Panc1 (cell line): ENCODE data around the gene PEPD. TPM values are rescaled to one million over a fixed set of nuclear protein-coding genes. Genes with fewer than 3 reads are reported as not detected.

Experiments
- ATAC-seq: fragments of 200-7000 bp; cut with Tn5 transposase; 2 replicates; pipeline ENCODE4 v1.9.1; 2020; ENCODE audit warnings: mild to moderate bottlenecking, moderate library complexity
- BruUV-seq: library from RNA; stranded (reverse); fragments of 400-500 nt; replicated peaks from 2 replicates; lab custom pipeline; 2021; lab: Mats Ljungman, UMichigan
- CTCF ChIA-PET: fragments of 300-600 bp; sonication (Branson Sonifier 250); formaldehyde crosslinking; loops from one replicate; lab custom pipeline; 2022; ENCODE audit warnings: antibody characterized with exemption; lab: Charles Lee
- POLR2A ChIA-PET: fragments of 300-600 bp; sonication (Branson Sonifier 250); formaldehyde crosslinking; loops from one replicate; lab custom pipeline; 2022; ENCODE audit warnings: antibody characterized with exemption; lab: Charles Lee
- DNase-seq: peaks from one replicate; pipeline ENCODE4 v3.0.0-alpha.2; 2010; ENCODE audit warnings: low read depth, low spot score
- H3K27ac ChIP-seq: 2 replicates; pipeline ENCODE4 v1.5.1; 2011; ENCODE audit warnings: mild to moderate bottlenecking, low read length, inconsistent platforms
- H3K27me3 ChIP-seq: fragments of 200-500 bp; sonication (Bioruptor generic); 2 replicates; pipeline ENCODE4 v1.6.0; 2014; ENCODE audit warnings: low read length, inconsistent platforms; ENCODE audit not compliant: control insufficient read depth, insufficient read depth
- H3K36me3 ChIP-seq: fragments of 200-500 bp; sonication (Bioruptor generic); 2 replicates; pipeline ENCODE4 v1.5.1; 2014; ENCODE audit warnings: inconsistent platforms, mild to moderate bottlenecking, low read length, moderate library complexity; ENCODE audit not compliant: control insufficient read depth, insufficient read depth
- H3K4me1 ChIP-seq: 2 replicates; pipeline ENCODE4 v1.5.1; 2011; ENCODE audit warnings: inconsistent platforms, mild to moderate bottlenecking, low read length, moderate library complexity; ENCODE audit not compliant: control insufficient read depth, insufficient read depth
- H3K4me3 ChIP-seq, 2 experiments: 2 replicates each; pipeline ENCODE4 v1.5.1; 2011 to 2012; ENCODE audit warnings: low read depth in 2 of 2, low read length in 2 of 2, mild to moderate bottlenecking in 2 of 2, inconsistent platforms in 1 of 2, moderate library complexity in 1 of 2
- H3K9me3 ChIP-seq: fragments of 200-500 bp; sonication (Bioruptor generic); 2 replicates; pipeline ENCODE4 v1.5.1; 2014; ENCODE audit warnings: low read depth, mild to moderate bottlenecking, inconsistent platforms, low read length, moderate library complexity; ENCODE audit not compliant: control insufficient read depth, insufficient read depth
- CTCF ChIP-seq: fragments of 450-650 bp; IDR thresholded peaks from 2 replicates; pipeline ENCODE4 v1.5.1; 2017; ENCODE audit warnings: mild to moderate bottlenecking
- POLR2AphosphoS5 ChIP-seq: IDR thresholded peaks from 2 replicates; pipeline ENCODE4 v1.6.1; 2012; ENCODE audit warnings: mild to moderate bottlenecking, low read depth, low read length, moderate library complexity
- REST ChIP-seq, 2 experiments: IDR thresholded peaks; 2 replicates each; pipeline ENCODE4 v1.6.1; 2011 to 2012; ENCODE audit warnings: low read depth in 2 of 2, control low read depth in 1 of 2, low read length in 1 of 2, mild to moderate bottlenecking in 1 of 2, moderate library complexity in 1 of 2; ENCODE audit not compliant: insufficient read depth in 1 of 2
- SIN3A ChIP-seq: IDR thresholded peaks from 2 replicates; pipeline ENCODE4 v1.6.1; 2012; ENCODE audit warnings: low read depth, mild to moderate bottlenecking, low read length, moderate library complexity, borderline replicate concordance; ENCODE audit not compliant: insufficient read depth
- TCF7L2 ChIP-seq: IDR thresholded peaks from 2 replicates; pipeline ENCODE4 v1.6.1; 2011; ENCODE audit warnings: mild to moderate bottlenecking, low read depth, low read length, inconsistent platforms
- in situ Hi-C: cut with HindIII; loops from 2 replicates; pipeline ENCODE4 v1.10.0; 2016; ENCODE audit warnings: low sequenced_read_pairs, low pct_unique_long_range_greater_than_20kb
- intact Hi-C: fragments of 100-400 bp; cut with micrococcal nuclease; formaldehyde crosslinking; loops from one replicate; pipeline ENCODE4 v1.10.0; 2022; ENCODE audit not compliant: unreplicated experiment
- total RNA-seq: library from RNA; stranded (reverse); gene quantifications from one replicate; pipeline ENCODE4 v1.2.1, GENCODE V29; 2021; ENCODE audit not compliant: unreplicated experiment

Gene PEPD
- total RNA-seq, 1 experiment from 2014 or later: 102 TPM

GRCh38 chr19:33347300-33347699 is 174.3 kb downstream of the PEPD start:
- DNase-seq (no peak), ATAC-seq (no peak)
- H3K9me3 ChIP-seq: no peaks in the 10 kb centered on the region
- H3K4me1 ChIP-seq: no peaks in the 10 kb centered on the region
- intact Hi-C loops: no loop called here
- H3K27me3 ChIP-seq: peaks cover 26% of the 10 kb centered on the region; the same call in 1 of the 2 replicates
- POLR2A ChIA-PET: no interaction called here
- in situ Hi-C loops: loop anchor here (10.0 kb wide), 1 partner anchor 52 kb away; no protein-coding TSS in a partner anchor
- no peak overlapping the region for H3K4me3 ChIP-seq
- no peak overlapping the region for H3K27ac ChIP-seq
- no peaks in the 10 kb centered on the region for H3K36me3 ChIP-seq
- no TSS peak for BruUV-seq
- TF ChIP-seq SIN3A (no peak), REST (IDR thresholded peaks at IDR 0.05; ENCODE audit: insufficient read depth in 1 of 2, low read depth in 2 of 2, low read length in 1 of 2) (no peak), POLR2AphosphoS5 (no peak), CTCF (no peak), TCF7L2 (no peak)
- CTCF ChIA-PET: no interaction called here

- no peak overlapping the region for H3K27ac ChIP-seq
- no TSS peak for BruUV-seq
- TF ChIP-seq SIN3A (no peak), REST (IDR thresholded peaks at IDR 0.05; ENCODE audit: insufficient read depth in 1 of 2, low read depth in 2 of 2, low read length in 1 of 2) (no peak), POLR2AphosphoS5 (no peak), TCF7L2 (no peak)
- no peaks in the 10 kb centered on the region for H3K9me3 ChIP-seq
- intact Hi-C loops: no loop called here
- H3K4me1 ChIP-seq: no peaks in the 10 kb centered on the region
- POLR2A ChIA-PET: no interaction called here
- H3K4me3 ChIP-seq: no peak overlapping the region
- in situ Hi-C loops: loop anchor here (10.0 kb wide), 1 partner anchor 52 kb away; no protein-coding TSS in a partner anchor
- CTCF ChIA-PET: no interaction called here
- H3K36me3 ChIP-seq: no peaks in the 10 kb centered on the region
- peaks cover 26% of the 10 kb centered on the region; the same call in 1 of the 2 replicates for H3K27me3 ChIP-seq
- ATAC-seq (no peak), DNase-seq (no peak)
Measured at GRCh38 chr19:33346665-33347064, 174.9 kb downstream of the PEPD start.
